Endothelial cell (in vitro differentiated cells): ENCODE data around the gene ARHGAP23. TPM values are rescaled to one million over a fixed set of nuclear protein-coding genes. Genes with fewer than 3 reads are reported as not detected.

ENCODE experiments used
- DNase-seq: peaks from one replicate; pipeline ENCODE4 v3.0.0; 2021; ENCODE audit warnings: low spot score
- H3K27ac Mint-ChIP-seq: one replicate; pipeline ENCODE4 v1.8.0; 2021; ENCODE audit warnings: mixed read lengths, inconsistent platforms; ENCODE audit not compliant: unreplicated experiment
- H3K27me3 Mint-ChIP-seq: one replicate; pipeline ENCODE4 v1.8.0; 2021; ENCODE audit warnings: mild to moderate bottlenecking, moderate library complexity, mixed read lengths, inconsistent platforms; ENCODE audit not compliant: unreplicated experiment
- H3K36me3 Mint-ChIP-seq: one replicate; pipeline ENCODE4 v1.8.0; 2021; ENCODE audit warnings: mild to moderate bottlenecking, low read depth, mixed read lengths, inconsistent platforms; ENCODE audit not compliant: unreplicated experiment
- H3K4me1 Mint-ChIP-seq: one replicate; pipeline ENCODE4 v1.8.0; 2021; ENCODE audit warnings: mild to moderate bottlenecking, mixed read lengths, inconsistent platforms; ENCODE audit not compliant: unreplicated experiment
- H3K4me3 Mint-ChIP-seq: one replicate; pipeline ENCODE4 v1.8.0; 2021; ENCODE audit warnings: mild to moderate bottlenecking, mixed read lengths, inconsistent platforms; ENCODE audit not compliant: unreplicated experiment
- H3K9me3 Mint-ChIP-seq: one replicate; pipeline ENCODE4 v1.8.0; 2021; ENCODE audit warnings: mixed read lengths, inconsistent platforms; ENCODE audit not compliant: unreplicated experiment
- CTCF ChIP-seq: fragments of 200-600 bp; sonication (generic); IDR thresholded peaks from one replicate; pipeline ENCODE4 v1.5.0; 2021; ENCODE audit warnings: antibody characterized with exemption; ENCODE audit not compliant: unreplicated experiment
- total RNA-seq: library from RNA; stranded (reverse); fragmentation: NEBNext Ultra II Directional; extraction: Animal tissue kit (Norgen Biotek cat#: 25700); gene quantifications from one replicate; pipeline ENCODE4 v1.2.1, GENCODE V29; 2021; ENCODE audit not compliant: unreplicated experiment

The ARHGAP23 gene
- total RNA-seq, 1 donor from 2014 or later, result 70.5 TPM

- Mint-ChIP-seq H3K36me3 (peaks cover 9% of the 10 kb centered on the region), H3K4me3 (no peak overlapping the region), H3K27me3 (peaks cover 13% of the 10 kb centered on the region), H3K9me3 (no peaks in the 10 kb centered on the region), H3K27ac (no peak overlapping the region), H3K4me1 (peaks cover 44% of the 10 kb centered on the region)
- no peak for DNase-seq
- no peak for TF ChIP-seq CTCF
These were observed 20.0 kb downstream of the ARHGAP23 start for GRCh38 chr17:38448208-38448771.

GRCh38 chr17:38449364-38449763 lies 21.1 kb downstream of the ARHGAP23 start:
- Mint-ChIP-seq H3K4me1 (peaks cover 45% of the 10 kb centered on the region), H3K36me3 (peaks cover 10% of the 10 kb centered on the region), H3K9me3 (no peaks in the 10 kb centered on the region), H3K27ac (peak overlapping the region; percentile 92), H3K4me3 (peak overlapping the region; percentile 79), H3K27me3 (peaks cover 13% of the 10 kb centered on the region)
- no peak for DNase-seq
- no peak for TF ChIP-seq CTCF

GRCh38 chr17:38450557-38451029 lies 22.3 kb downstream of the ARHGAP23 start:
- Mint-ChIP-seq H3K27ac (peak overlapping the region; percentile 97), H3K4me1 (peaks cover 53% of the 10 kb centered on the region), H3K27me3 (peaks cover 20% of the 10 kb centered on the region), H3K9me3 (no peaks in the 10 kb centered on the region), H3K4me3 (peak overlapping the region; percentile 88), H3K36me3 (peaks cover 10% of the 10 kb centered on the region)
- no peak for TF ChIP-seq CTCF
- no peak for DNase-seq

GRCh38 chr17:38451030-38451839 lies 23.0 kb downstream of the ARHGAP23 start:
- Mint-ChIP-seq H3K4me1 (peaks cover 56% of the 10 kb centered on the region), H3K36me3 (peaks cover 10% of the 10 kb centered on the region), H3K9me3 (no peaks in the 10 kb centered on the region), H3K27me3 (peaks cover 23% of the 10 kb centered on the region), H3K4me3 (peak overlapping the region; percentile 88), H3K27ac (peak overlapping the region; percentile 97)
- no peak for TF ChIP-seq CTCF
- DNase-seq, result peak; percentile 48
